GM10248 (cell line): ENCODE results near the gene TPM1.

Experiments used
- CTCF ChIA-PET: fragments of 300-600 bp; sonication (Branson Sonifier 250); formaldehyde crosslinking; extraction: SDS; loops from one replicate; lab custom pipeline; 2021; ENCODE audit warnings: antibody characterized with exemption; lab: Yijun Ruan, JAX
- POLR2A ChIA-PET: fragments of 350-650 bp; sonication (Branson Sonifier 250); formaldehyde crosslinking; extraction: SDS; loops from one replicate; lab custom pipeline; 2020; ENCODE audit warnings: antibody characterized with exemption; lab: Yijun Ruan, JAX
- DNase-seq: peaks from one replicate; pipeline ENCODE4 v3.0.0; 2012; ENCODE audit errors: extremely low spot score
- TF ChIP-seq, protein P1 (sequence below): IDR thresholded peaks from 2 replicates; pipeline ENCODE4 v1.5.1; 2012; ENCODE audit warnings: mild to moderate bottlenecking, low read depth; ENCODE audit errors: extremely low read depth, missing control alignments, control extremely low read depth

Gene TPM1

DNA sequence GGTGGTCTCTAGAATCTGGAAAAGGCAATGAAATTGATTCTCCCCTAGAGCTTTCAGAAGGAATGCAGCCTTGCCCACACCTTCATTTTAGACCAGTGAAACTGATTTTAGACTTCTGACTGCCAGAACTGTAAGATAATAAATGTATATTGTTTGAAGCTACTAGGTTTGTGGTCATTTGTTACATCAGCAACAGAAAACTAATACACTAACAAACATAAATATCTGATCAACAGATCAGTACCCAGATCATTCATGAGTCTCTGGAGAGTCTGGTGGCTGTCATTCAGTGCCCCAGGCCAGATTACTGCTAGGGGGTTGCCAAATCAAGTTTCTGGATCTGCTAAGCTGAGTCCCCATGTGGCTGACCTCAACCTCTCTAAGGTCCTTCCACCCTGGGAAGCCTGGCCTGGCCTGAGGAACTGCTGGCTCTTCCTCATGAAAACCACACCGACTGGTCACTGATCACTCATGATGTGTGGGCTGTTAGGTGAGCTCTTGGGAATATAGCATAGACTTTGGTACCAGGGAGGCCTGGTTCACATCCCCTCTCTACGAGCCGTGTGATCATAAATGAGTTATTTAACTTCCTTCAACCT lies 68.0 kb downstream of the TPM1 start:
- POLR2A ChIA-PET, result no interaction called here
- TF ChIP-seq, protein P1, sequence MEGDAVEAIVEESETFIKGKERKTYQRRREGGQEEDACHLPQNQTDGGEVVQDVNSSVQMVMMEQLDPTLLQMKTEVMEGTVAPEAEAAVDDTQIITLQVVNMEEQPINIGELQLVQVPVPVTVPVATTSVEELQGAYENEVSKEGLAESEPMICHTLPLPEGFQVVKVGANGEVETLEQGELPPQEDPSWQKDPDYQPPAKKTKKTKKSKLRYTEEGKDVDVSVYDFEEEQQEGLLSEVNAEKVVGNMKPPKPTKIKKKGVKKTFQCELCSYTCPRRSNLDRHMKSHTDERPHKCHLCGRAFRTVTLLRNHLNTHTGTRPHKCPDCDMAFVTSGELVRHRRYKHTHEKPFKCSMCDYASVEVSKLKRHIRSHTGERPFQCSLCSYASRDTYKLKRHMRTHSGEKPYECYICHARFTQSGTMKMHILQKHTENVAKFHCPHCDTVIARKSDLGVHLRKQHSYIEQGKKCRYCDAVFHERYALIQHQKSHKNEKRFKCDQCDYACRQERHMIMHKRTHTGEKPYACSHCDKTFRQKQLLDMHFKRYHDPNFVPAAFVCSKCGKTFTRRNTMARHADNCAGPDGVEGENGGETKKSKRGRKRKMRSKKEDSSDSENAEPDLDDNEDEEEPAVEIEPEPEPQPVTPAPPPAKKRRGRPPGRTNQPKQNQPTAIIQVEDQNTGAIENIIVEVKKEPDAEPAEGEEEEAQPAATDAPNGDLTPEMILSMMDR, result no peak
- CTCF ChIA-PET, result interaction anchor here (0.9 to 2.0 kb wide), 4 partner anchors 10 to 63 kb away, joined by 3 to 8 read pairs (median 3); no protein-coding TSS in a partner anchor
- DNase-seq, result peak; percentile 2

DNA sequence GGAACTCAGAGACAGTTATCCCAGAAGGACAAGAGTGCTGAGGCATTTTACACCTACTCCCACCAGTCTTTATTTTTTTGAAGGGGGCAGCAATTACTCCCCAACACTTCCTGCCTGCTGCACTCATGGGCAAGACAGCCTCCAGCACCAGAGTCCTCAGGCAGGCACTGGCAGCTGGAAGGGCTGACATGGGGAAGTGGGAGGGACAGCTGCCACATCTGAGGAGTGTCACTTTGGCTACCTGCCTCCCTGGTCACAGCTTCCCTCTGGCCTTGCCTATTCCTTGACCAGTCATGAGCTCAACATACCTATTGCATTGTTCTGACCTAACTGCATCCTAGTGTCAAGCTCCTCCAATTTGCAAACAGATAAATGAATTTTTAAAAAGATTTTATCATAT lies 68.9 kb downstream of the TPM1 start:
- CTCF ChIA-PET, result interaction anchor here (0.9 to 2.0 kb wide), 5 partner anchors 9 to 64 kb away, joined by 3 to 8 read pairs (median 3); no protein-coding TSS in a partner anchor
- POLR2A ChIA-PET, result no interaction called here

DNA sequence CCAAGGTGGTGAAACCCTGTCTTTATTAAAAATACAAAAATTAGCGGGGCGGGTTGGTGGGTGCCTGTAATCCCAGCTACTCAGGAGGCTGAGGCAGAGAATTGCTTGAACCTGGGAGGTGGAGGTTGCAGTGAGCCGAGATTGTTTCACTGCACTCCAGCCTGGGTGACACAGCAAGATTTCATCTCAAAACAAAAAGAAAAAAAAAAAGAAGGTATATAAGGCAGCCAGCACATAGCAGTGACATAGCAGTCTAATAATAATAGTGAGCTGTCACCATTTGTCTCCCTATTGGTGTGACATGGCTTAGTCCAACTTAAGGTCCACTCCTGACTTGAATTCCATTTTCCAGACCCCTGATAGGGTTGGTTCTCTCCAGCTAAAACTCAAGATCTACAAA lies 70.3 kb downstream of the TPM1 start:
- DNase-seq, result no peak
- CTCF ChIA-PET, result interaction anchor here (1.0 kb wide), 1 partner anchor 65 kb away, joined by 4 read pairs; no protein-coding TSS in a partner anchor
- POLR2A ChIA-PET, result no interaction called here
- TF ChIP-seq, protein P1, result no peak

More for the DNA sequence above, 68.9 kb downstream of the TPM1 start:
- DNase-seq, result peak; percentile 11
- TF ChIP-seq, protein P1, result no peak

DNA sequence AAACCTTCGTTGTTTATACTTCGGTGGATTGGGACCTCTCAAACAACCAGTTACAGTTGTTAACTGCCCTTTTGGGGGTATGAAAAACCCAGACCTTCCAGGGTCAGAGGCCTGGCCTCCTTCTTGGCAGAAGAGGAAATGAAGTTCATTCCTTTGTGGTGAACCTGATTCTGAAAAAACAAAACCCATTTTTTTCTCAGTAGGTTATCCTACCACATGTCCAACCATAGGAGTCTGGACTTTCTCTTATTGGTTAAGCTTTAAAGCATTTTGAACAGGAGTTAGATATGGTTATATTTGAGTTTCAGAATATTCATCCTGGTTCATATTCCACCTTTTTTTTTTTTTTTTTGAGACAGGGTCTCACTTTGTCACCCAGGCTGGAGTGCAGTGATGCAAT lies 71.9 kb downstream of the TPM1 start:
- ChIA-PET POLR2A (no interaction called here), CTCF (no interaction called here)
- TF ChIP-seq, protein P1, result no peak
- DNase-seq, result no peak
